ENCODE data around the gene KCNK4.
"Not testable (repeated sequence)": the region's sequence is repeated elsewhere in the genome, so short reads cannot be mapped to it uniquely, and the experiment has no call there.

Gene KCNK4

GRCh38 chr11:64321026-64321425, 29.9 kb downstream of the KCNK4 start:
- Mint-ChIP-seq H3K4me1 (peaks cover 16% of the 10 kb centered on the region), H3K9me3 (no peaks in the 10 kb centered on the region), H3K27me3 (ENCODE audit: low read depth) (no peaks in the 10 kb centered on the region), H3K4me3 (peak overlapping the region; percentile 64 to 77 (median 76)), H3K36me3 (ENCODE audit: low read depth) (peaks cover 9% of the 10 kb centered on the region), H3K27ac (peak overlapping the region in 1 of 3 experiments; percentile 29)
- TF ChIP-seq, protein P1, sequence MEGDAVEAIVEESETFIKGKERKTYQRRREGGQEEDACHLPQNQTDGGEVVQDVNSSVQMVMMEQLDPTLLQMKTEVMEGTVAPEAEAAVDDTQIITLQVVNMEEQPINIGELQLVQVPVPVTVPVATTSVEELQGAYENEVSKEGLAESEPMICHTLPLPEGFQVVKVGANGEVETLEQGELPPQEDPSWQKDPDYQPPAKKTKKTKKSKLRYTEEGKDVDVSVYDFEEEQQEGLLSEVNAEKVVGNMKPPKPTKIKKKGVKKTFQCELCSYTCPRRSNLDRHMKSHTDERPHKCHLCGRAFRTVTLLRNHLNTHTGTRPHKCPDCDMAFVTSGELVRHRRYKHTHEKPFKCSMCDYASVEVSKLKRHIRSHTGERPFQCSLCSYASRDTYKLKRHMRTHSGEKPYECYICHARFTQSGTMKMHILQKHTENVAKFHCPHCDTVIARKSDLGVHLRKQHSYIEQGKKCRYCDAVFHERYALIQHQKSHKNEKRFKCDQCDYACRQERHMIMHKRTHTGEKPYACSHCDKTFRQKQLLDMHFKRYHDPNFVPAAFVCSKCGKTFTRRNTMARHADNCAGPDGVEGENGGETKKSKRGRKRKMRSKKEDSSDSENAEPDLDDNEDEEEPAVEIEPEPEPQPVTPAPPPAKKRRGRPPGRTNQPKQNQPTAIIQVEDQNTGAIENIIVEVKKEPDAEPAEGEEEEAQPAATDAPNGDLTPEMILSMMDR (IDR thresholded peaks at IDR 0.05; ENCODE audit: unreplicated experiment in 3 of 3) = no peak

- Mint-ChIP-seq H3K9me3 (no peaks in the 10 kb centered on the region), H3K27me3 (ENCODE audit: low read depth) (no peaks in the 10 kb centered on the region), H3K27ac (peak overlapping the region in 1 of 3 experiments; percentile 35)
Measured at GRCh38 chr11:64321533-64321932, 30.4 kb downstream of the KCNK4 start.

DNA sequence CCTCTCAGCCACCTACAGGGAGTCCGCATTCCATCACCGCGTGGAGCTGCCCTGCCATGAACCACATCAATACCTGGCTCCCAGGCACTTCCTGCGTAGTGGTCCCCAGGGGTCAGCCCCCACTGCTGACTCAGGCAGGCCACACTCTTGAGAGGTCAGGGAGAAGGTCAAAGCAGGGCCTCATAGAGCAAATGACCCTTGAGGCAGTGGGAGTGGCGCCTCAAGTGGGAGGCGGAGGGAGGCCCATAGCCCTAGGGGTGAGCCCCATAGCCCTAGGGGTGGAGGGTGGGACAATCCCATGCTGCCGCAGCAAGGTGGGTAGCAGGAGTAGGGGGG, 31.8 kb downstream of the KCNK4 start:
- no peaks in the 10 kb centered on the region for H3K27me3 Mint-ChIP-seq (ENCODE audit: low read depth)
- peaks cover 9% of the 10 kb centered on the region for H3K36me3 Mint-ChIP-seq (ENCODE audit: low read depth)
- no peaks in the 10 kb centered on the region for H3K9me3 Mint-ChIP-seq
- TF ChIP-seq, protein P1 (IDR thresholded peaks at IDR 0.05; ENCODE audit: unreplicated experiment in 3 of 3) = no peak
- no peak overlapping the region for H3K27ac Mint-ChIP-seq
- H3K4me1 Mint-ChIP-seq = peaks cover 8% of the 10 kb centered on the region
- H3K4me3 Mint-ChIP-seq = no peak overlapping the region

More at GRCh38 chr11:64321533-64321932, 30.4 kb downstream of the KCNK4 start:
- H3K4me3 Mint-ChIP-seq = peak overlapping the region; percentile 64 to 77 (median 76)
- peaks cover 9% of the 10 kb centered on the region for H3K36me3 Mint-ChIP-seq (ENCODE audit: low read depth)
- H3K4me1 Mint-ChIP-seq = peaks cover 16% of the 10 kb centered on the region
- TF ChIP-seq, protein P1 (IDR thresholded peaks at IDR 0.05; ENCODE audit: unreplicated experiment in 3 of 3) = no peak

- Mint-ChIP-seq H3K4me3 (peak overlapping the region; percentile 9 to 71 (median 58)), H3K27ac (no peak overlapping the region), H3K27me3 (ENCODE audit: low read depth) (no peaks in the 10 kb centered on the region), H3K9me3 (no peaks in the 10 kb centered on the region), H3K4me1 (peaks cover 7% of the 10 kb centered on the region), H3K36me3 (ENCODE audit: low read depth) (peaks cover 9% of the 10 kb centered on the region)
- TF ChIP-seq, protein P1 (IDR thresholded peaks at IDR 0.05; ENCODE audit: unreplicated experiment in 3 of 3) = no peak
Measured at GRCh38 chr11:64323373-64323772, 32.3 kb downstream of the KCNK4 start.

GRCh38 chr11:64323984-64324383, 32.9 kb downstream of the KCNK4 start:
- H3K27ac Mint-ChIP-seq; H3K9me3 Mint-ChIP-seq; H3K4me1 Mint-ChIP-seq; H3K36me3 Mint-ChIP-seq (ENCODE audit: low read depth); H3K27me3 Mint-ChIP-seq (ENCODE audit: low read depth): not testable (repeated sequence)
- peak overlapping the region in 1 of 3 experiments; percentile 36 for H3K4me3 Mint-ChIP-seq

GRCh38 chr11:64324692-64325469, 33.8 kb downstream of the KCNK4 start:
- no peaks in the 10 kb centered on the region for H3K9me3 Mint-ChIP-seq
- TF ChIP-seq, protein P1 (IDR thresholded peaks at IDR 0.05; ENCODE audit: unreplicated experiment in 3 of 3) = no peak
- H3K27me3 Mint-ChIP-seq (ENCODE audit: low read depth) = no peaks in the 10 kb centered on the region
- no peaks in the 10 kb centered on the region for H3K4me1 Mint-ChIP-seq
- no peak overlapping the region for H3K4me3 Mint-ChIP-seq
- peaks cover 9% of the 10 kb centered on the region for H3K36me3 Mint-ChIP-seq (ENCODE audit: low read depth)
- no peak overlapping the region for H3K27ac Mint-ChIP-seq
